Gastroesophageal sphincter (tissue), 3 donors: Measurements from ENCODE around the gene A2M.

Source experiments
- EP300 ChIP-seq: sonication (generic); formaldehyde crosslinking; IDR thresholded peaks from one replicate; pipeline ENCODE4 v1.6.1; 2017; ENCODE audit warnings: antibody characterized with exemption, mild to moderate bottlenecking
- POLR2A ChIP-seq, 2 donors: fragments of 450-650 bp; IDR thresholded peaks; one replicate each; pipeline ENCODE4 v1.6.1; 2017; ENCODE audit warnings: antibody characterized with exemption in 2 of 2, mild to moderate bottlenecking in 2 of 2, moderate library complexity in 1 of 2
- POLR2AphosphoS5 ChIP-seq: sonication (generic); formaldehyde crosslinking; IDR thresholded peaks from one replicate; pipeline ENCODE4 v1.6.1; 2017; ENCODE audit warnings: antibody characterized with exemption
- TF ChIP-seq, protein P1 (sequence below), 4 experiments: fragments of 200-600 bp in 2 of 4; fragments of 450-650 bp in 2 of 4; sonication (generic) in 1 of 4; IDR thresholded peaks; one replicate each; pipeline ENCODE4 v1.5.1; 2017 to 2019; ENCODE audit warnings: antibody characterized with exemption in 4 of 4, mild to moderate bottlenecking in 2 of 4, moderate library complexity in 2 of 4

DNA sequence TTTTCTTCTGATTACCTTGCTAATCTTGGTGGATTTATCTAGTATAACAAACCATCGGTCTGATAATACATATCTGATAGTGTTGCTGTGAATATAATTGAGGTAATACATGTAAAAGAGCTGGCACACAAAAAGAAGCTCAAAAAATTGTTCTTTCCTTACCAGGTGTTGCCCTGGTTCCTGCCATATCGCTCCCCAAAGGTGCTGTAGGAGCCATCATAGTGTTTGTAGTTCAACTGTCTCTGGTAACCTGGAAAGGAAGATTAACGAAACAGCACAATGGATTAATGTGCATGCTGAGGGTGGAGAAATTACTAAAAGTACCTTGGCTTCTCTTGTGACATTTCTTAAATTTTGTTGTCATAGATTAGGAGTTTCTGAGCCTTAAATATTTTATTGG, 36.6 kb downstream of the A2M start:
- TF ChIP-seq, protein P1, sequence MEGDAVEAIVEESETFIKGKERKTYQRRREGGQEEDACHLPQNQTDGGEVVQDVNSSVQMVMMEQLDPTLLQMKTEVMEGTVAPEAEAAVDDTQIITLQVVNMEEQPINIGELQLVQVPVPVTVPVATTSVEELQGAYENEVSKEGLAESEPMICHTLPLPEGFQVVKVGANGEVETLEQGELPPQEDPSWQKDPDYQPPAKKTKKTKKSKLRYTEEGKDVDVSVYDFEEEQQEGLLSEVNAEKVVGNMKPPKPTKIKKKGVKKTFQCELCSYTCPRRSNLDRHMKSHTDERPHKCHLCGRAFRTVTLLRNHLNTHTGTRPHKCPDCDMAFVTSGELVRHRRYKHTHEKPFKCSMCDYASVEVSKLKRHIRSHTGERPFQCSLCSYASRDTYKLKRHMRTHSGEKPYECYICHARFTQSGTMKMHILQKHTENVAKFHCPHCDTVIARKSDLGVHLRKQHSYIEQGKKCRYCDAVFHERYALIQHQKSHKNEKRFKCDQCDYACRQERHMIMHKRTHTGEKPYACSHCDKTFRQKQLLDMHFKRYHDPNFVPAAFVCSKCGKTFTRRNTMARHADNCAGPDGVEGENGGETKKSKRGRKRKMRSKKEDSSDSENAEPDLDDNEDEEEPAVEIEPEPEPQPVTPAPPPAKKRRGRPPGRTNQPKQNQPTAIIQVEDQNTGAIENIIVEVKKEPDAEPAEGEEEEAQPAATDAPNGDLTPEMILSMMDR (IDR thresholded peaks at IDR 0.05), result no peak
- TF ChIP-seq POLR2A (IDR thresholded peaks at IDR 0.05) (no peak), POLR2AphosphoS5 (no peak), EP300 (no peak)
